ENCODE data around the gene CFAP97D2.
"Not testable (repeated sequence)": the region's sequence is repeated elsewhere in the genome, so short reads cannot be mapped to it uniquely, and the experiment has no call there.

CFAP97D2 gene

GRCh38 chr13:114174529-114174961 lies 4.5 kb upstream of the CFAP97D2 start:
- Histone ChIP-seq H3K27ac (ENCODE audit: low read length) (peak overlapping the region; percentile 48; the same call in 1 of the 2 replicates), H3K79me2 (ENCODE audit: low read length) (no peaks in the 10 kb centered on the region), H3F3A (ENCODE audit: insufficient read depth, low read length) (peaks cover 5% of the 10 kb centered on the region), H2AFZ (ENCODE audit: low read length) (peak overlapping the region; percentile 25; the same call in 1 of the 2 replicates), H4K20me1 (ENCODE audit: insufficient read depth, low read length) (no peaks in the 10 kb centered on the region), H3K4me1 (ENCODE audit: low read length) (peaks cover 15% of the 10 kb centered on the region), H3K9ac (ENCODE audit: low read length) (no peak overlapping the region), H3K36me3 (replicated peaks; ENCODE audit: insufficient read depth, low read length) (no peaks in the 10 kb centered on the region), H3K27me3 (replicated peaks; ENCODE audit: insufficient read depth, low read length) (no peaks in the 10 kb centered on the region), H3K9me3 (replicated peaks; ENCODE audit: insufficient read depth, low read length) (no peaks in the 10 kb centered on the region), H3K4me3 (ENCODE audit: low read length) (no peak overlapping the region), H3K4me2 (ENCODE audit: low read depth, low read length) (peak overlapping the region; percentile 7; the same call in 1 of the 2 replicates), H3K9me2 (replicated peaks; ENCODE audit: insufficient read depth, low read length) (no peaks in the 10 kb centered on the region)
- TF ChIP-seq EZH2phosphoT487 (IDR thresholded peaks at IDR 0.05; ENCODE audit: low read length) (no peak), EZH2 (optimal IDR thresholded peaks at IDR 0.05; ENCODE audit: low read depth, low read length) (no peak), CTCF (IDR thresholded peaks at IDR 0.05; ENCODE audit: low read length) (no peak)
- peak; percentile 74 for DNase-seq

GRCh38 chr13:114176359-114176902 lies 2.6 kb upstream of the CFAP97D2 start:
- not testable (repeated sequence) for H2AFZ ChIP-seq (ENCODE audit: low read length); H3K9me2 ChIP-seq (replicated peaks; ENCODE audit: insufficient read depth, low read length); H3F3A ChIP-seq (ENCODE audit: insufficient read depth, low read length); H3K4me2 ChIP-seq (ENCODE audit: low read depth, low read length); H3K27me3 ChIP-seq (replicated peaks; ENCODE audit: insufficient read depth, low read length); DNase-seq; H4K20me1 ChIP-seq (ENCODE audit: insufficient read depth, low read length); H3K9ac ChIP-seq (ENCODE audit: low read length); H3K27ac ChIP-seq (ENCODE audit: low read length); H3K4me3 ChIP-seq (ENCODE audit: low read length); H3K79me2 ChIP-seq (ENCODE audit: low read length); H3K36me3 ChIP-seq (replicated peaks; ENCODE audit: insufficient read depth, low read length); H3K9me3 ChIP-seq (replicated peaks; ENCODE audit: insufficient read depth, low read length)
- peaks cover 24% of the 10 kb centered on the region for H3K4me1 ChIP-seq (ENCODE audit: low read length)

GRCh38 chr13:114177245-114178010 lies 1.6 kb upstream of the CFAP97D2 start:
- Histone ChIP-seq H3K36me3 (replicated peaks; ENCODE audit: insufficient read depth, low read length) (no peaks in the 10 kb centered on the region), H3F3A (ENCODE audit: insufficient read depth, low read length) (peaks cover 5% of the 10 kb centered on the region), H4K20me1 (ENCODE audit: insufficient read depth, low read length) (no peaks in the 10 kb centered on the region), H3K9me2 (replicated peaks; ENCODE audit: insufficient read depth, low read length) (no peaks in the 10 kb centered on the region), H3K9me3 (replicated peaks; ENCODE audit: insufficient read depth, low read length) (no peaks in the 10 kb centered on the region), H3K27me3 (replicated peaks; ENCODE audit: insufficient read depth, low read length) (no peaks in the 10 kb centered on the region), H3K9ac (ENCODE audit: low read length) (no peak overlapping the region), H3K27ac (ENCODE audit: low read length) (no peak overlapping the region), H3K4me2 (ENCODE audit: low read depth, low read length) (no peak overlapping the region), H3K4me1 (ENCODE audit: low read length) (peaks cover 25% of the 10 kb centered on the region), H2AFZ (ENCODE audit: low read length) (no peak overlapping the region), H3K79me2 (ENCODE audit: low read length) (no peaks in the 10 kb centered on the region), H3K4me3 (ENCODE audit: low read length) (no peak overlapping the region)
- no peak for DNase-seq
- TF ChIP-seq EZH2 (optimal IDR thresholded peaks at IDR 0.05; ENCODE audit: low read depth, low read length) (no peak), EZH2phosphoT487 (IDR thresholded peaks at IDR 0.05; ENCODE audit: low read length) (no peak), CTCF (IDR thresholded peaks at IDR 0.05; ENCODE audit: low read length) (no peak)
